HG02870 (cell line): Measurements from ENCODE around the gene FCRL1.

Experiments used
- ATAC-seq: cut with Tn5 transposase; IDR thresholded peaks from one replicate; pipeline ENCODE4 v1.9.1; 2021; ENCODE audit warnings: mild to moderate bottlenecking, moderate library complexity; ENCODE audit not compliant: unreplicated experiment

The FCRL1 gene, protein sequence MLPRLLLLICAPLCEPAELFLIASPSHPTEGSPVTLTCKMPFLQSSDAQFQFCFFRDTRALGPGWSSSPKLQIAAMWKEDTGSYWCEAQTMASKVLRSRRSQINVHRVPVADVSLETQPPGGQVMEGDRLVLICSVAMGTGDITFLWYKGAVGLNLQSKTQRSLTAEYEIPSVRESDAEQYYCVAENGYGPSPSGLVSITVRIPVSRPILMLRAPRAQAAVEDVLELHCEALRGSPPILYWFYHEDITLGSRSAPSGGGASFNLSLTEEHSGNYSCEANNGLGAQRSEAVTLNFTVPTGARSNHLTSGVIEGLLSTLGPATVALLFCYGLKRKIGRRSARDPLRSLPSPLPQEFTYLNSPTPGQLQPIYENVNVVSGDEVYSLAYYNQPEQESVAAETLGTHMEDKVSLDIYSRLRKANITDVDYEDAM

GRCh38 chr1:157819896-157820295 is at the start of gene FCRL1:
FCRL1 (minus strand) TSS chr1:157820120; CDS start chr1:157820037, 83 bp downstream.
- no peak for ATAC-seq

DNA sequence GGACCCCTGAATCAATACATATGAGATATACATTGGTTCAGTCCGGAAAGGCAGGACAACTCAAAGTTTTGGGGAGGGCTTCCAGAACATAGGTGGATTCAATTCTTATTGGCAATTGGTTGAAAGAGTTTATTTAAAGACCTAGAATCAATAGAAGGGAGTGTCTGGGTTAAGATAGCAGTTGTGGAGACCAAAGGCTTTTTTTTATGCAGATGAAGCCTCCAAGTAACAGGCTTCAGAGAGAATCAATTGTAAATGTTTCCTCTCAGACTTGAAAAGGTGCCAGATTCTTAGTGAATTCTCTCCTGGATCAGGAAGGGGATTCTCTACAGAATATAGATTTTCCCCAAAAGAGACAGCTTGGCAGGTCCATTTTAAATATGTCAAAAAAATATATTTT is 48.7 kb upstream of the FCRL1 start:
- ATAC-seq: no peak

DNA sequence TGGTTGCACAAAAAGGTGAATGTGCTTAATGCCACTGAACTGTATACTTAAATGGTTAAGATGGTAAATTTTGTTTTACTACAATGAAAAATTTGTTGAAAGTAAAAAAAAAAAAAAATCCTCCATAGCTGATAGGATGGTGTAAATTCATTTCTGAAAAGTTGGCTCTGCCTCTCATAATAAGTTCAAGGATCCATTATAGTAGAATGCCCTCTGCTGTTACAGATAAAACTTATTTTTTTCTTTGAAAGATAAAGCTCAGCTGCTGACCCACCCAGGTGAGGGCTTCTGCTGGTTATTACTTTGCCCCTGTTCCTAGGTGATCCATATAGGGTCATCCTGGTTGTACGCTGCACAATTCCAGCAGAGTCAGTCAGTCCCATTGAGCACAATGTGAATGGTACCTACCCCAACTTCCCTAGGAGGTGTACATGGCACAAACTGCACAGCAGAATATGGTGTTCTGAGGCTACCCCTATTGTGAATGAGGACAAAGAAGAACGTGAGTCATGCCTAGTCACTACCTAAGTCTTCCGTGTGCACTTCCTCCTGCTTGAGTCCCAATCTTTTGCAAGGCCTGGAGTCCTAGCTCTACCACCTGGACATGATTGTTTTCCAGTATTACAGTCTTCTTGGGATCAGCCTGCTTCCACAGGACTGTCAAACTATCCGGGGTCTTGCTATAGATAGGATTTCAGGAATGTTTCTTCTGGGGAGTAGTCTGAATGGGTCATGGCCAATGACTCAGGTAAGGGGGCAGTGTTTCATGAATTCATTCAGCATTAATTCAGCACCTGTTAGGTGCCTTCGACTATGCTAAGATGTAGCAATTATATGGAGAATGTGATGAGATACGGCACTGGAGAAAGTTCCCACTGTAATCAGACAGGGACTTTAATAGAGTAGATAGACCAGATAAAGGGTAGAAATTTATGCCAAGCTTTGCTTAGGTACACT is 42.5 kb upstream of the FCRL1 start:
- no peak for ATAC-seq

DNA sequence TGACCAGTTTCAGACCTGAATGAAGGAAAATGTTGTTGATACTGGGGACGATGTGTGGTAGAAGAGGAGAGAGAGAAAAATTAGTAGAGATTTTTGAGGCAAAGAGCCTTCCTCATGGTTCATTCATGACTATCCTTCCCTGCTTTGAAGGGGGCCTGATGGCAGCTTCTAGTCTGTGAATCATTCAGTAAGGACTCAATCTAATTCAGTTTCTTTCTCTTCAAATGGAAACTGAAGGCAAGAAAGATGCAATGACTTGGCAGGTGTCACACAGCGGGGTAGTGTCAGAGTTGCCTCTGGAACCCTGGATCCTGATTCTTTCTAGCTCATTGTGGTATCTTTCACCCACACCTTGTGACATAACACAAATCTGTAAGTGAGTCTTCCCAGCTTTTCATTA is 36.6 kb upstream of the FCRL1 start:
- no peak for ATAC-seq

DNA sequence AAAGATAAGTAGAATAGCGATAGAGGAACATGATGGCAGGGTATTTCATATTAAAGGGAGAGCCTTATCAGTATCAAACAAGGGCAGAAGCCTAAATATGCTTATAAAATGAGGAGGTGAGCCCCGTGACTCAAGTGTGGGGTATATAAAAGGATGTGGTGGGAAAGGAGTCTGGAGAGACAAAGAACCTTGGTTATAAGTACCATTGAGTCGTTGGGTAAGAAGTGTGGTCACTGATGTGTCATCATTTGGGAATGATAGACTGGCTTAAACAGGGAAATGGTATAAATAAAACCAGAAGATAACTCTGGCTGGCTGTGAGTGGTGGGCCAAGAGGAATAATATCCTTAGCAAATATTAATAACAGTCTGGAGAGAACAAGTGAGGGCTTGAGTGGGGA is 32.6 kb upstream of the FCRL1 start:
- ATAC-seq: no peak

DNA sequence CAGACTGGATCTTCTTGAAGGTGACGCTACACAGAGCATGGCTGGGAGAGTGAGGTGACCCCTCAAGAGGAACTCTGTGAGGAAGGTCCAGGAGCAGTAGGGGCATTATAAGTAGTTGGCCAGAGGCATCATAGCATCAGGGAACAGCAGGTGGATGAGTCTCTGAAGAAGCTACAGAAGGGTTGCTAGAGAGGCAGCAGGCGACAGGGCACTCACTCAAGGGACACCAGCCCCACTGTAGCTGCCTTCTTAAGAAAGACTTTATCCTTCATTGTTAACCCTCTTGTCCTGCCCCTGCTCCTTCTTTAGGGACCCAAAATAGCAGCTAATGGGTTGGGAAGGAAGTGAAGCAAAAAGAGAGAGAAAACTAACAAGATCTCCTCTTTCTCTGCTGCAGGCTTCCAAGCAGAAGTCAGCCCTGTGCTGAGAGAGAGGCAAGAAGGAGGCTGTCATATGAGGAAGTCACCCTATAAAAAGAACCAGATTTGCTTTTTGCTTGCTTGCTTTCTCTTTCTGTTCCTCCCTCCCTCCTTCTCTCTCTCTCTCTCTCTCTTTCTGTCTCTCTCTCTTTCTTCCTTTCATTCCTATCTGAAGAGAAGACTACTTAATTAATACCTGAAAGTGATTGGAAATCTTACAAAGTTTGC is 29.4 kb upstream of the FCRL1 start:
- ATAC-seq: no peak

- ATAC-seq: no peak
These were observed 24.3 kb upstream of the FCRL1 start for GRCh38 chr1:157844089-157844830.

GRCh38 chr1:157842939-157843338 is 23.0 kb upstream of the FCRL1 start:
- peak; percentile 65 for ATAC-seq

DNA sequence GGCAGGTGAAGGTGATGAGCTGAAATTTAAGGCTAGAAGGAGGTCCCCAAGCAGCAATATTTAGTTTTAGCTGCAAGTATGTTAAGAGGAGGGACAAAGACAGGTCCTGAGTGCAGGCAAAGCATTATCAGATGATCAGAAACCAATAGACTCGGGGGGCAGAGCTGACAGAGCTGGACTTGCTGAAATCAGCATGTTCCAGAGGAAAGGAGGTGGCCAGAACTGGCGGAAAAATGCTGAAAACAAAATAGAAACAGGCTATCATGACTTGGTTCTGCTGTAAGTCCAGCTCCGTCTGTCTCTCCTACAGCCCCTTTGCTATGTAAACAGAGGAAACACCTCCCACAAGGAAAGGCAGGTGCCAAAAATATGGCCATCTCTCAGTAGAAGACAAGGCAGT is 21.8 kb upstream of the FCRL1 start, which contains the start of gene CD5L:
CD5L (minus strand) TSS at position 101 of the 400 bp plus-strand sequence. CDS start 107 bp downstream, outside the sequence.
- ATAC-seq: no peak

GRCh38 chr1:157838966-157839365 is 19.0 kb upstream of the FCRL1 start:
- no peak for ATAC-seq

DNA sequence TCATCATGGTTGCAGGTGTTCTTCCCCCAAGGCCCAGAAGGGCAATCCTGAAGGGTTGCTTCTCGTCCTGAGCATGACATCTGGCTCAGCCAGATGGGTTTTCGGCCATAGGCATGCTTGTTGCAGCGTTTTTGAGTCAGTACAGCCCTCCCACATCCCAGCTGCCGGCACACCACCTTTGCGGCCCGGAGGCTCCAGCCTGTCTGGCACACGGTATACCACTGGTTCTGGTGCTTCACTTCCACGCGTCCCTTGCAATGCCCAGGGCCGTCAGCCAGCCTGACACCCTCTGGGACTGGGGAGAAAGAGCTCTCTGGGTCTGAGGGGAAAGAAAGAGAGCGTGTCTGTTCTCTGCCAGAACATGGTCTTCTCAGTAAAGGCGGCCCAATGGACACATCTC is 14.5 kb upstream of the FCRL1 start:
- ATAC-seq: no peak

- no peak for ATAC-seq
These were observed 13.2 kb upstream of the FCRL1 start for GRCh38 chr1:157833145-157833544.

- ATAC-seq: no peak
These were observed 12.2 kb upstream of the FCRL1 start for GRCh38 chr1:157831968-157832626.

- ATAC-seq: no peak
These were observed 11.0 kb upstream of the FCRL1 start for GRCh38 chr1:157830887-157831286.

DNA sequence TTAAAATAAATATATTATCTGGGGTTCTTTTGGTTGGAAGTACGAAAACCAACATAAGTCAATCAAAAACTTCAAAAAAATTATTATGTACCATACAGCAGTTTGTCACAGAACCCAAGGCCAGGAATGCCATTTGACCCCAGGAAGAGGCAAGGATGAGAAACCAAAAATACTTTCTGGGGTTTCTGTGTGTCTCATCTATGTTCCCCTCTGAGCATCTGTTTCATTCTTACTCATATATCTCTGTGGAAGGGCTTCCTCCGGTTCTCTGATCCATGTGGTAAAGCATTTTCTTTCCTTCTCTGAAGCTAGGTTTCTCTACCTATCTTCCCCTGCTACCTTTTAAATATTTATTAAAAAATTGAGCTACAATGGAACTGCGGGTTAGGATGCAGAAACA is 9.8 kb upstream of the FCRL1 start:
- peak; percentile 47 for ATAC-seq

GRCh38 chr1:157829210-157829609 is 9.3 kb upstream of the FCRL1 start:
- no peak for ATAC-seq

GRCh38 chr1:157820299-157820698 is 379 bp upstream of the FCRL1 start:
- no peak for ATAC-seq

DNA sequence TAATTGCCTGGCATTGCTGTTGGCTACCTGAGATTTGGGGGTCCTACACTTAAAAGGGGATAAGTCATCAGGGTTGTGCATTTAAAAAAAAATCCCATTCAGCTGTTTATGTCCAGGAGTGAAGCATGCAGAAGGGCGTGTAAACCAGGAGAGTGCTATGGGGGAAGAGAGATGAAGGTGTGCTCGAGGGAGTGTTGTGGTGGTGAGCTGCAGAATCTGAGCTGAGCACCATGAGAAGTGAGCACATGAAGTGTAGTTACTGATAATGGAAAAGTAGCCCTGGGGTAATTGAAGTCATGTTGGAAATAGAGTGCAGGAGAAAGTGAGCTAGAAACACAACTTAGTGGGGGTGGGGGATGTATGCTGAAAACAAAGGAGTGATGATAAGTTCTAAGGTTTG is 705 bp downstream of the FCRL1 start:
- ATAC-seq: no peak

GRCh38 chr1:157813269-157813668 is 6.7 kb downstream of the FCRL1 start:
- no peak for ATAC-seq
